ENCODE measurements around the gene DNAJC15.

DNA sequence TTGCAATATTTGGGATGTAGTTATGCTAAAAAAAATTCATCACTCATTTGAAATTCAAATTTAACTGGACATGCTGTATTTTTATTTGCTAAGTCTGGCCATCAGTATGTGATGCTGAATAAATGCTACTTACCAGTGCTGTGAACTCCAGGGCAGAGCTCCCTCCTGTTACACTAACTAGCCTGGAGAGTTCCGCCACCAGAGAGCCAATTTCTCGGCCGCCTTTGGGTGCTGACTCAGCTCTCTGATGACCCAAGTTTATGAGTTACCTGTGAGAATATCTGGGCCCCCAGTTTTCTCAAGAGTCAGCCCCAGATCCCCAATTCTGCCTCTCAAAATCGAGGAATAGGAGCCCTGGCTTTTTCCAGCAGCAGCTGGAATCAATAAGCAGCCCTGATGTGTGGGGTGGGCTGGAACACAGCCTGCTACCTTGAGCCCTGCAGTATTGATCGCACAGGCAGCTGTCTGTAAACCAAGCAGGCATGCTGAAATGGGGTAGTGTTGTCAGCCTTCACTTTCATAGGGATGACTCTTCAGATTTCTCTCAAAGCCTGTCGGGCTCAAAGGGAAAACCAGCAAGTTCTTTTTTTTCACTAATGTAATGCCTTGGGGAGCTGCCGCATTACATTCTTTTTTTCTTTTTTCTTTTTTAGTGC lies 113.7 kb downstream of the DNAJC15 start:
- TF ChIP-seq POLR2A (IDR thresholded peaks at IDR 0.05) (no peak), CTCF (IDR thresholded peaks at IDR 0.05) (no peak), POLR2AphosphoS5 (IDR thresholded peaks at IDR 0.05) (no peak)
